HG02840 (cell line): ENCODE data around the gene TMEM154.

Source experiments
- ATAC-seq: cut with Tn5 transposase; IDR thresholded peaks from one replicate; pipeline ENCODE4 v1.9.1; 2021; ENCODE audit warnings: mild to moderate bottlenecking, moderate library complexity, moderate number of reproducible peaks; ENCODE audit not compliant: unreplicated experiment, low FRiP score

TMEM154 gene, protein sequence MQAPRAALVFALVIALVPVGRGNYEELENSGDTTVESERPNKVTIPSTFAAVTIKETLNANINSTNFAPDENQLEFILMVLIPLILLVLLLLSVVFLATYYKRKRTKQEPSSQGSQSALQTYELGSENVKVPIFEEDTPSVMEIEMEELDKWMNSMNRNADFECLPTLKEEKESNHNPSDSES

DNA sequence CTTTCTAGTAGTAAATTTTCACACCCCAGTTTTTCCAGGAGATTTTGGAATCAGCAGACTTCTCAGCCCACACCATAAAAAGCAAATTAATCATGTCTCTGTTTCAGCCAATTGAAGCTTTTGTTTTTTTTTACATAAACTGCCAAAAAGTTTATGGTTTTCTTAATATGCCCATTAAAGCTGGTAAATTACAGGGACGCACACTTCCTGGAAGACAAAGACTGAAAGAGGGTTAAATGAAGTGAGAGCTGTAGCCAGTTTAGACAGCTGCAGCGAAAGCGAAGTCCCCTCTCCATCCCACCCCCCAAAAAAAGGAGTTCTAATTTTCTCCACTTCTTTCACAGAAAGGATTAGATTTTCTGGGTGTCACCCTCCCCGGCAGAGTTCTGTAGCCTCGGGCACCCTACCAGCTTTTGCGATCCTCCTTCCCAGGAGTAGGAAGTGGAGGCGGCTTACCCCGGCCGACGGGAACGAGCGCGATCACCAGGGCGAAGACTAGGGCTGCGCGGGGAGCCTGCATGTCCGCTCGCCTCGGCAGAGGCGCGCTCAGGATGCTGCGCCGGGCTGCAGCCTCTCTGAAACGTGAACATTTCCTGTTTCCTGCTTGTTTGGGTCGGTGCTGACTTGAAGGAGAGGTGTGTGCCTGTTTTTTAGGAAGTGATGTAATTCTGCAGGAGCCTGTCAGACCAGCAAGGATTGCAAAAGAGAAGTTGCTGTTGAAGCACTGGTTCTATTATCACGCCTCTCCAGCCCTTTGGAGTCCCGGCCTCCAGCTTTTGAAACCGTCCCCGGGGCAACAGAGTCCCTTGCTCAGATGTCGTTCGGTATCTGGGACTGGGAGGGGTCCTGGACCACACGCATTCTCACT is at the start of gene TMEM154:
Gene TMEM154 (minus strand): TSS at position 584 of the 868 bp plus-strand sequence. CDS start 64 bp downstream, at position 520.
- ATAC-seq = peak; percentile 48

DNA sequence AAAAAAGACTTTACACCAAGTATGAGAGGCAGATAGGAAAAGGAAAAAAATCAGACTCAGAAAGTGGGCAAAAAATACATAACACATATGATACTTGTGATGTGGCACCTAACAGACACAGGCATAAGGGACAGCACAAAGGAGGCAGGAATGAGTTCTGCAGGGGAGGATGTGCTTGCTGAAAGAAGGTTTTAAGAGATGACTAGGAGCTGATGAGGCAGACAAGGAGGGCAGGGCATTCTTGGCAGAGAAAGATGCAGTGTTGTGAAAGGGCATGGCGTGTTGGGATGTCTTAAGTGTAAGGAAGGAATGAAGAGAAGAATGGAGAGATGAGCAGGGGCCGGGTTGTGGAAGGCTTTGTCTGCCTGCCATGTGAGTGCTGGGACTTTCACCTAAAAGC is 49.7 kb upstream of the TMEM154 start:
- no peak for ATAC-seq

DNA sequence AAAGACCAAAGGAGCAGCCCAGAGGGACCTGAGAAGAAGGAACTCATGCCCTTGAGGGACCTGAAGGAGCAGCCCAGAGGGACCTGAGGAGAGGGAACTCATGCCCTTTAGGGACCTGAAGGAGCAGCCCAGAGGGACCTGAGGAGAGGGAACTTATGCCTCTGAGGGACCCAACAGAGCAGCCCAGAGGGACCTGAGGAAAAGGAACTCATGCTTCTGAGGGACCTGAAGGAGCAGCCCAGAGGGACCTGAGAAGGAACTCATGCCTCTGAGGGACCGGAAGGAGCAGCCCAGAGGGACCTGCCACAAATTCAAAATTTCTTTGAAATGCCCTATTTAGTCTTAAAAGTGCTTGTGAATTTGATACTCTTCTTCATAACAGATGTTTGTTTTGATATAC is 48.5 kb upstream of the TMEM154 start:
- ATAC-seq = no peak

DNA sequence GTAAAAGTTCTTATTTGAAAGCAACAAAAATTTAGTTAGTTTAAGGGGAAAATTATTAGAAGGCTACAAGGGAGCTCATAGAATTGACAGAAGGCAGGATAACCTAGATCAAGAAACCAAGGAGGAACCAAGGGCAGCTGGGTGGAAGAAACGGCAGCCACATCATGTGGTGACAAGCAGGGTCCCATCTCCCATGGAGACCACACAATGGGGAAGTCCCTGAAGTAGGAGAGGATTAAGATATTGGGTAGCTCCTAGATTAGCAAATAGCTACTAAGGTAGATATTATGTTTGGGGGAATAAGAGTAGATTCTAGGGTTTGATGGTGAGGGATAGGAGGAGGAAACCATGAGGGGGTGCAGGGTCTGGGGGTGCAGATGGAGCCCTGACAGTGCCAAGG is 48.0 kb upstream of the TMEM154 start:
- ATAC-seq = no peak

DNA sequence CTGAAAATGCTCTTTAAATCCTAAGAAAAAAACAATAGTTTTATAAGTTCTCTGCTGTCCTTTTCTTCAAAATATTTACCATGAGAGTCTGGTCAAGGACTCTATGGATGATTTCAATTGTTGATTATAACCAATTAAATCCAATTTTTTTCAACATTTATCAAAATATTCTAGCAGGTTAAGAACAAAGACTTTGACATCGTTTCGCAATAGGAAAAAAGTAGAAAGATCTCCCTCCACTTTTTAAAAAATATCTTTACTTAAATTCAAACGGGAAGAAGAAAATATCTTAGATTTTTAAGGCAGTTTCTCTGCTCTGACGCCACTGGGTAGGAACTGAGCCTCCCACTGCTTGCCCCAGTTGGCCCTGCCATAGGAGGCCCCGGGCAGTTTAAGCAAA is 44.7 kb upstream of the TMEM154 start:
- ATAC-seq = no peak

DNA sequence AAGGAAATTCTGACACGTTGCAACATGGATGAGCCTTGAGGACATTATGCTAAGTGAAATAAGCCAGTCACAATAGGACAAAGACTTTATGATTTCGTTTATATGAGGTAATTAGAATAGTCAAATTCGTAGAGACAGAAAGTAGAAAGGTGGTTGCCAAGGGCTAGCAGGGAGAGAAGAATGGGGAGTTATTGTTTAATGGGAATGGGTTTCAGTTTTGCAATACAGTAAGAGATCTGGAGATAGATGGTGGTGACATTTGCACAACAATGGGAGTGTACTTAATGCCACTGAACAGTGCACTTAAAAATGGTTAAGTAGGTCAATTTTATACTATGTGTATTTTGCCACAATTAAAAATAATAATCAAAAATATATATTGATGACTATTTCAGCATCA is 43.4 kb upstream of the TMEM154 start:
- ATAC-seq = no peak

DNA sequence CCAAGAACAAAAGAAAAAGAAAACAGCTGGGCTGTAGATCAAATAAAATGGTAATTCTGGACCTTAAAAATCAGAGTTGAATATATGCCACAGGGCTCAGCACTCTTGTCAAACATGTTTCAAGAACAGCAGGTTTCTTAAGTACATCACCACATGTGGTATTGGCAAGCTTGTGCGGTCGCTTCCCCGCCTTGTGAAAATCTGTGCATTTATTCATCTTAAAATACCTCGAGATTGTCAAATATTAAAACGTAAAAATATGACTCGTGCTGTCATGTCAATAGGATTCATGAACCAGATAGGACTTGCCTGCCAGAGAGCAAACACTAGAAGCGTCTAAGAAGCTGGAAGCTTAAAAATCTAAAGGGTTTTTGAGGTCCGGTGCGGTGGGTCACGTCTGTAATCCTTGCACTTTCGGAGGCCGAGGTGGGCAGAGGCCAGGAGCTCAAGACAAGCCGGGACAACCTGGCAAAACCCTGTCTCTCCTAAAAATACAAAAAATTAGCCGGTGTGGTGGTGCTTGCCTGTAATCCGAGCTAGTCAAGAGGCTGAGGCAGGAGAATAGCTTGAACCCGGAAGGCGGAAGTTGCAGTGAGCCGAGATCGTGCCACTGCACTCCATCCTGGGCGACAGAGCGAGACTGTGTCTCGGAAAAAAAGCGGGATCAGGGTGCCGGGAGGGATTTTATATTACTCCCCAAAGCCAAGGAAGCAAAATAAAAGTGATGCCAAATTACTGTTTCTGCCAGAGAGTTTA is 40.2 kb upstream of the TMEM154 start:
- no peak for ATAC-seq

DNA sequence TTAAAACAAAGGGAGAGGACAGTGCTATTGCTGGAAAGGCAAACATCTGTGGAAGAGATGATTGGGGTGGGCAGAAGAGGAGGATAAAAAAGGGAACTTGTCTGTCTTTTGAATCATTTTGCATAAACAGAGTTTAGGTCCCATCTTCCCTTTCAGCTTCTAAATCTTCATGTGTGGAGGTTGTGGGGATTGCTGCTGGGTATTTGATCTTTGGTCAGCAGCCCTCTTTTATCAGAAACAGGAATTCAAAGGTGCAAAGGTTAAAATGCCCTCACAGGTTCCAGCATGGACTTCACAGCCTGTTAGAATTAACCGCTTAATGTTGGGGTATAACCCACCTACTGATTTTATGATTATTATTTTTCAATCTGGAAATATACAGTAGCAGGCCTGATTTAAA is 39.5 kb upstream of the TMEM154 start:
- ATAC-seq = no peak

DNA sequence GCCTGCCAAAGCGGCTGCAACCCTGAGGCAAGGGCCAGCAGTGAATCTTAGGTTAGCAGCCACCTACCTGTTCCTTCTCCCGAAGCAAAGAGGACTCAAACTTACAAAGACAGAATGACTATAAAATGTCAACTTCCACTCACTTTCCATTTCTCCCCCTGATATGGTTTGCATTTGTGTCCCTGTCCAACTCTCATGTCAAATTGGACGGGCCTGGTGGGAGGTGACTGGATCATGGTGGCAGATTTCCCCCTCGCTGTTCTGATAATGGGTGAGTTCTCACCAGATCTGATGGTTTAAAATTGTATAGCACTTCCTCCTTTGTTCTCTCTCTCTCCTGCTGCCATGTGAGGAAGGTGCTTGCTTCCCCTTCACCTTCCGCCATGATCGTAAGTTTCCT is 35.3 kb upstream of the TMEM154 start:
- ATAC-seq = no peak

DNA sequence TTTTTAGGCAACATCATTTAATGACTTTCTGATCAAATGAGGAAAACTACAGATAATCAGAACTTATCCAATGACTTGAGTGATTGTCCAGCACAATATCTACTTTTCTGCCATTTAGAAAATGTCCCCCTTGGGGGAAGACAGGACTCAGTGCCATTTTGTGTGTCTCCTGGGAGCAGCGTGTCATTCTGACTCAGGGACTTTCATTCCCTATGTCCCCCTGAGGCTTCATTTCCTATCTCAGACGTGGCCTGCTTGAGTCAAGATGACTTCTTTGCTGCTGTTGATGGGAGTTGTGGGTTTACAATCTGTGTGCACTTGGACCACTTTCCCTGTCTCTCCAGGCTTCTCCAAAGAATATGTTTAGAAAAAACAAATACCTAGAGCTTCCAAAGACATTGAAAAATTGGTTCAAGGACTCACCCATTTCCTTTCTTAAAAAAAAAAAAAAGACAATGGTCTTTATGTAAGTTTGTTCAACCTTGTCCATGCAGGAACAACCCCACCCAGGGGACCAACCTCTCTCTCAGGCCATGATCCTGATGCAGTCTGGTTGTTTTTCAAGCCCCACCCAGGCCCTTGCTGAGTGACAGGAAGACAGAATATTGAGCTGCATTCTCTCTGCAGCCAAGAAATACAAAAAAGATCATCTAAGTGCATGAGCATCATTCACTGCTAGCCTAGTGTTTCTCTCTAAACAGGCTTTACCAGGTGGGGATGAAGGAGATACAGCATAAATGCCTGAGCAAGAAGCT is 34.3 kb upstream of the TMEM154 start:
- no peak for ATAC-seq

DNA sequence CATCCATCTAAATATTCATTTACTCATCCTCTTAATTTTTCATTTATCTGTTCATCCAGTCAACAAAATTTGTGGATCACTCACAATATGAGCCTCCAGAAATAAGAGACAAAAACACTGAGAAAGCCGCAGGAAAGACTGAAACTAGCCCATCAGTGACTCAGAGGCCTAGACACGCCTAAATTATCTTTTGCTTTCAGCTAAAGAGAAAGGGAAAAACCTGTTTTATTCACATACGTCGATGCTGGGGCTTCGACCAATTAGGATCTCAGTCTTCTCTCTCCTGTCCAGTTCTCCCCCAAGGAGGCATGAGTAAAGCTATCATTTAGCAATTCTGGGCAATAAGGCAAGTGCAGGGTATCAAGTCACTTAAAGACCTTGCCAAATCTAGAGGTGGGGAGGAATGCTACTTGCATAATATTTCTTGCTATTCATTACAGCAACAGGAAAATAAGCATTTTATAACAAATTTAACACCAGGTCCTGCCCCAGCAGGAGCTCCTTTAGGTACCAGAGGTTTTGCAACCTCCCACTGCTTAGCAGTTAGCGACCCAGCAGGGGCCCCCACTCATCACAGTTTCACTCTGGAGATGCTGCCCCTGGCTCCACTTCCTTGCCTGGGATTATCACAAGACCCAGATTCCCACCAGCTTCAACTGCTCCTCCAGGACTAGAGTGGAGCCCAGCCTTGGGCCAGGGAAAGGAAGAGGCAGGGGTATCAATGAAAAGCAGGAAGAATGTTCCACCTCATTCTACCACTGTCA is 30.1 kb upstream of the TMEM154 start:
- no peak for ATAC-seq

DNA sequence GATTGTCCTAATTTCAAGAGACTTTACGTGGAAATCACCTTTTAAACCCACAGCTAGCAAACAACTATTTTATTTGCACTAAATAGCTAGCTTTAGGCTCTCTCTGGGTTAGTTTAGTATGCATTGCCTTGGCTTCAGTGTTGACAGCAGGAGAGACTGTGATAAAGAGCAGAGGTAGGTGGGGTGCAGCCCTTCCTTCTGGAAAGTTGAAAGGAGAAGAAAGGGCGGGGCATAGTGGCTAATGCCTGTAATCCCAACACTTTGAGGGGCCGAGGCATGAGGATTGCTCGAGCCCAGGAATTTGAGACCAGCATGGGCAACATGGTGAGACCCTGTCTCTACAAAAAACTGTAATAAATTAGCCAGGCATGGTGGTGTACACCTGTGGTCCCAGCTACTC is 29.0 kb upstream of the TMEM154 start:
- no peak for ATAC-seq

DNA sequence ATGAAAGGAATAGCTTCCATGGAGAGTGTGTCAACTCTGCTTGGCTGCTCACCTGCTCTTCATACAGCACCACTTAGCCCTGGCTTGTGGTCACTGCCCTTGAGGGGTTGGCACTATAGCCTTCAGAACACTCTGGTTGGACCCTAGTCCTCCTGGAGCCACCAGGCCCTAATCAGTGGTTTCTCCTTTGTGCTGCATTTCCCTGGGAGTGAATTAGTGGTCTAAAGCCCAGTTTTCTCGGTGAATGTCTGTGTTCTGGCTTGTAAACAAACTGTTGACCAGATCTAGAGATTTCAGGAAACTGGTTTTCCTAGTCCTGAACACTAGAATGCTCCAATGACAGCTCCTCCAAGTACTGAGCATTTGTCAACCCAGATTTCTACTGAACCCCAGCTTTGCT is 28.6 kb upstream of the TMEM154 start:
- ATAC-seq = no peak

DNA sequence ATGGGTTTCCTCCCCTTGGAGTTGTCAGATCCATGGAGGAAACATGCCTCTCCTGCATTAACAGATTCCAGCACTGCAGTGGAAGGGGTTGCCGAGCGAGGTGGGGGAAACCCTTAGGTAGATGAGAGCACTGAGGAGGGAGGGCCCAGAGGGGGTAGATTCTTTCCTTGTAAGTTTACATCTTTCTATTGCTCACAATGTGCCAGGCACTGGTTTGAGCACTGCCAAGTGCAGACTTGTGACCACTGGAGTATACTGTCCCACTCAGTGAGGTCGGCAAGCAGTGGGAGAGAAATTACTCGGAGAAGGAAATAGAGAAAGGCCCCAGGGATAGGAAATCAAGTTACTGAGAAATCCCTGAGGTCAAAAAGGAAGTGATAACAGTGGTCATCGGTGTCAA is 27.8 kb upstream of the TMEM154 start:
- ATAC-seq = no peak

DNA sequence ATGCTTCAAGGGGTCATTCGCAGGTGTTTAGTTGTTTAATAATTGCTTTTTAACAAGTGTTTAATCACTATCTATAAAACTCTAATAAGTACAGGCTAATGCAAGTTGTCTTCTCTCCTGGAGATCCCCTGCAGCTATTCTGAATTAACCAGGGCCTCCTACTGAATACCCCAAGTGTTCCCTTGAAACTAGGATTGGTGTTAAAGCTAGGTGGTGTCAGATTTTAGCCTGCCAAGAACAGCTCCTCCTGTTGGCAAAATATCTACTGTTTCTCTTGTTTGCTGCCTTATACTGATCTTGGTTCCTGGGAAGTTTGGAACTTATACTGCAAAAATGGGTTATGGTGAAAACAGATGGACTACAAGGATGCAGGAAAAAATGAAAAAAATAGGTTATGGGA is 26.1 kb upstream of the TMEM154 start:
- no peak for ATAC-seq

DNA sequence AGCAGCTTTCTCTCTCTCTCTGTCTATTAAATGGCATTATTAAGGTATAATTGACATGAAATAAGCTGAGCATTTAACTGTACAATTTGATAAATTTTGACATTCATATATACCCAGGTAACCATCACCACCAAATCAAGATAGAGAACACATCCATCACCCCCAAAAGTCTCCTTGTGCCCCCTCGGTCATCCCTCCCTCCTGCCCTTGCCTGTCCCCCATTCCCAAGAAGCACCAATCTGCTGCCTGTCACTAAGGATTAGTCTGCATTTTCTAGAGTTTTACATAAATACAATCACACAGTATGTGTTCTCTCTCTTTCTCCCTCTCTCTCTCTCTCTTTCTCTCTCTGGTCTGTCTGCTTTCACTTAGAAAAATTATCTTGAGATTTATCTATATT is 25.0 kb upstream of the TMEM154 start:
- no peak for ATAC-seq

DNA sequence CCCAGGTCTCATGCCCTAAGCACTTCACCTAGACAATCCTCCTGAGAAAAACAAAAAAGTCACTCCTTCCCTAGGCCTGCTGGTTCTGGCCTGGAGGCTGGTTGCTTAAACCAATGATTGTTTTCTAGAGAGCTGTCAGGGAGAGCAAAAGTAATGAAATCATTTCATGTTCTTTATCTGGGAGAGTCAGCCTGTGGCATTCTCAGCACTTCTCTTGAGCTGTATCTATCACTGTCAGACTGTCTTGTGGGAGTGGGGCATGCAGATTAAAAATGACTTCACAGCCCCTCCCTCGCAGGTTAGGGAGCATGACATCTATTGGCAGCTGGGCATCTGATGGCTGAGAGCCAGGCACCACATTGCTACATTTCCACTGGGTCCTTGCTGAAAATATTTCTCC is 20.4 kb upstream of the TMEM154 start:
- no peak for ATAC-seq

DNA sequence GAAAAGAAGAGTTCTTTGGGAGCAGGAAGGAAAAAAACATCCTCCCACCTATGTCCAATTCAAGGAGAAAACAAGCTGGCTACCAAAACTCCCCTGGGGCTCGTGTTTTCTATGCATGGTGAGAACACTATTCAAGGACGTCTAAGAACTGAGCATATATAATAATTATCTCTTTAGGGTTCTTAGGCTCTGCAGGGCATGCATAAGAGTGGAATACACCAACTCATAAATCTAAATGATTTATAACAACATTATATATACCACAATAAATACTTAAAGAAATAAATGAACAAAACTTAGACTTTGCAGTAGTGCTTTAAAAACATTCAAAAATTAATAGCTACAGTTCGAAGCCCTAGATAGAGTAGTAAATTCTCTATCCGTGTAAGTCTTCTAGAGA is 19.5 kb upstream of the TMEM154 start:
- no peak for ATAC-seq

DNA sequence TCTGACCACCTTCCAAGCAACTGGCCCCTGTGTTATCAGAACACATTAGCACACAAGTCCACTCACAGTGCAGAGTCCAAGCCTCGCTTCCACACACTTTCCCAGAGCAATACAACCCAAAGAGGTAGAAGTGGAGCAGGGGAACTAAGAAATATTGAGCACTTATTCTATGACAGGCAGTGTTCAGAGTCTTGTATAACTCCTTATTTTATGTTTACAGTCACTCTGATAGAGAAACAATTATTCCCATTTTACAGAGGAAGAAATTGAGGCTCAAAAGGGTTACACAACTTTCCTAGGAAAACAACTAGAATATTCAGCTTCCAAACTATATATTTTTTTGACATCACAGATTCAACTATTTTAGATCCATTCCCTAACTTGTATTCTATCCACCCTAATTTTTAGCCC is 18.3 kb upstream of the TMEM154 start:
- ATAC-seq = no peak
